PC-3 (cell line): ENCODE measurements around the gene TRAF3. TPM values are rescaled to one million over a fixed set of nuclear protein-coding genes. Genes with fewer than 3 reads are reported as not detected.

Experiments
- ATAC-seq: fragments of 200-7000 bp; cut with Tn5 transposase; 2 replicates; pipeline ENCODE4 v1.9.1; 2020; ENCODE audit warnings: mild to moderate bottlenecking, moderate library complexity
- BruUV-seq: library from RNA; stranded (reverse); fragments of 400-500 nt; replicated peaks from 2 replicates; lab custom pipeline; 2021; lab: Mats Ljungman, UMichigan
- CTCF ChIA-PET: fragments of 300-600 bp; sonication (Branson Sonifier 250); formaldehyde crosslinking; loops from one replicate; lab custom pipeline; 2022; ENCODE audit warnings: antibody characterized with exemption; lab: Charles Lee
- POLR2A ChIA-PET: fragments of 300-600 bp; sonication (Branson Sonifier 250); formaldehyde crosslinking; loops from one replicate; lab custom pipeline; 2022; ENCODE audit warnings: antibody characterized with exemption; ENCODE audit not compliant: unreplicated experiment; lab: Charles Lee
- DNase-seq: peaks from one replicate; pipeline ENCODE4 v3.0.0-alpha.2; 2015
- H2AFZ ChIP-seq: fragments of 300-600 bp; sonication (generic); 2 replicates; pipeline ENCODE4 v1.6.0; 2016; ENCODE audit warnings: antibody characterized with exemption, low read length
- H3F3A ChIP-seq: fragments of 300-600 bp; sonication (generic); one replicate; pipeline ENCODE4 v1.6.0; 2017; ENCODE audit warnings: antibody characterized with exemption, low read length, control low read depth, mild to moderate bottlenecking; ENCODE audit not compliant: unreplicated experiment
- H3K27ac ChIP-seq: fragments of 300-600 bp; sonication (generic); 2 replicates; pipeline ENCODE4 v1.5.1; 2016; ENCODE audit warnings: mild to moderate bottlenecking, low read length
- H3K27me3 ChIP-seq: fragments of 300-600 bp; sonication (generic); 2 replicates; pipeline ENCODE4 v1.6.1; 2016; ENCODE audit warnings: low read length, mixed read lengths
- H3K36me3 ChIP-seq: fragments of 300-600 bp; sonication (generic); 2 replicates; pipeline ENCODE4 v1.6.1; 2016; ENCODE audit warnings: low read depth, mixed run types, low read length, mixed read lengths
- H3K4me1 ChIP-seq: fragments of 300-600 bp; sonication (generic); 2 replicates; pipeline ENCODE4 v1.5.1; 2016; ENCODE audit warnings: low read length; ENCODE audit not compliant: insufficient read depth
- H3K4me2 ChIP-seq: fragments of 300-600 bp; sonication (generic); 2 replicates; pipeline ENCODE4 v1.6.0; 2016; ENCODE audit warnings: low read length
- H3K4me3 ChIP-seq: fragments of 300-600 bp; sonication (generic); 2 replicates; pipeline ENCODE4 v1.5.1; 2016; ENCODE audit warnings: mild to moderate bottlenecking, low read length, mixed read lengths
- H3K79me2 ChIP-seq: fragments of 300-600 bp; sonication (generic); 2 replicates; pipeline ENCODE4 v1.6.1; 2017; ENCODE audit warnings: low read length, mixed read lengths
- H3K9ac ChIP-seq: fragments of 300-600 bp; sonication (generic); 2 replicates; pipeline ENCODE4 v1.6.0; 2016; ENCODE audit warnings: mild to moderate bottlenecking, low read length
- H3K9me2 ChIP-seq: fragments of 300-600 bp; sonication (generic); replicated peaks from 2 replicates; pipeline ENCODE4 v1.6.1; 2016; ENCODE audit warnings: mixed run types, low read length, mixed read lengths
- H3K9me3 ChIP-seq: fragments of 300-600 bp; sonication (generic); 2 replicates; pipeline ENCODE4 v1.6.1; 2016; ENCODE audit warnings: low read length, mixed read lengths
- H4K20me1 ChIP-seq: fragments of 300-600 bp; sonication (generic); 2 replicates; pipeline ENCODE4 v1.6.1; 2016; ENCODE audit warnings: low read length, mixed read lengths
- CTCF ChIP-seq: fragments of 300-600 bp; sonication (generic); conservative IDR thresholded peaks from 2 replicates; pipeline ENCODE4 v1.5.1; 2017; ENCODE audit warnings: antibody characterized with exemption, low read depth, mild to moderate bottlenecking, low read length
- EZH2 ChIP-seq: fragments of 300-600 bp; sonication (generic); IDR thresholded peaks from one replicate; pipeline ENCODE4 v1.6.1; 2017; ENCODE audit warnings: antibody characterized with exemption, mild to moderate bottlenecking, low read length; ENCODE audit not compliant: unreplicated experiment
- EZH2phosphoT487 ChIP-seq: fragments of 300-600 bp; sonication (generic); IDR thresholded peaks from 2 replicates; pipeline ENCODE4 v1.6.1; 2018; ENCODE audit warnings: mild to moderate bottlenecking, antibody characterized with exemption, low read length, borderline replicate concordance
- intact Hi-C: fragments of 100-400 bp; cut with micrococcal nuclease; formaldehyde crosslinking; loops from 2 replicates; pipeline ENCODE4 v1.9.0; 2023
- total RNA-seq: library from RNA; depleted of rRNA; stranded (reverse); fragments of >200 nt; gene quantifications from 2 replicates; pipeline ENCODE4 v1.2.3, GENCODE V29; 2014

The TRAF3 gene
- total RNA-seq, 1 experiment from 2014 or later = 19.4 TPM

DNA sequence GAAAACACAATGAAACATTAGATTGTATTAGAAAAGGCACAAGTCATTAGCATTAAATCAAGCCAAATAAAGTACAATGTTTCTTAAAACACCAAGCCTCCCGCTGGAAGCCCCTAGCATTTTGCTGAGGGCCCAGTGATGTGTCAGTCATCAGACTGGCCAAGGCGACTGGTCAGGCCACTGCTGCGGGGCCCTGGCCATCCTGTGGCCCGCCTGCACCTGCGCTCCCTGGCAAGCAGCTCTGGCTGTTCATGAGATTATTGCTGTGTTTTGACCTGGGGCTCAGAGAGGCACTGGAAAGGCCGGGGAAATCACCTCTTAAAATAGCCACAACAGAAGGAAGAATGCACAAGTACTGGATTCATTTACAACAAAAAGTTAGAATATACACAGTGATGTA is 121.0 kb downstream of the TRAF3 start:
- Histone ChIP-seq H3K36me3 (peaks cover 7% of the 10 kb centered on the region; the same call in 1 of the 2 replicates), H3K9me2 (no peaks in the 10 kb centered on the region), H3K4me2 (no peak overlapping the region), H3K9me3 (no peaks in the 10 kb centered on the region), H2AFZ (no peak overlapping the region), H4K20me1 (no peaks in the 10 kb centered on the region), H3F3A (no peaks in the 10 kb centered on the region), H3K79me2 (no peaks in the 10 kb centered on the region), H3K27ac (no peak overlapping the region), H3K27me3 (no peaks in the 10 kb centered on the region), H3K4me1 (no peaks in the 10 kb centered on the region), H3K9ac (no peak overlapping the region), H3K4me3 (no peak overlapping the region)
- POLR2A ChIA-PET = no interaction called here
- TF ChIP-seq EZH2phosphoT487 (no peak), EZH2 (no peak), CTCF (no peak)
- CTCF ChIA-PET = no interaction called here
- no TSS peak for BruUV-seq
- DNase-seq (no peak), ATAC-seq (no peak)
- intact Hi-C loops = no loop called here

DNA sequence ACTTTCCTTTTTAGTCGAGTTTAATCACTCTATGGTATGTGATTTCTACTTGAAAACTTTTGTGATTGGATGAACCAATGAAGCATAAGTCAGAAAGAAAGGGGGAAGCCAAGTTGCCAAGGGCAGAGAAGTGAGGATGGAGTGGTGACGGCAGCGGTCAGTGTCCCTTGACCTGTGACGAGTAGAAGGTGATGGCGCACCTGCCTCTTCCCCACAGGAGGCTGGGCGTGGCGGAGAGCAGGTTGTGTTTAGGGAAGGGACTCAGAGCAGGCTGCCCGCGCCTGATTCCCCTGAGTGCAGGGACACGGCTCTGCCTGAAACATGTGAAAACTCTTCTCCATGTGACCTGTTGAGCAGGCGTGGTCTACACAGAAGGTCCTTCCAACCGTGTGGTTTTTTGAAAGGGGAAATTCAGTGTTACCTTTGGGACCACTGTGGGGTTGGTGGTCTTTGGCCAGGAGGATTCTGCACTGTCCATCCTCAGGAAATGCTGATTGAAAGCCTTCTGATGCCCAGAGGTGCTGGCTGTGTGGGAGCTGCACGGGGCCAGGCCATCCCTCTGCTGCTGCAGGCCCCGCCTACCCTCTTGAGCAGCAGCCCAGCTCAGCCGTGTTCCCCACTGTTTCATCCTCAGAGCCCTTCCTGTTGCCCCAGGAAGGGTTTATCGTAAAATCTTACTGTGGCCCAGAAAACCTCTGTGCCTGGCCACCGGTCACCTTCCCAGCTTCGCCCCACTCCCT is 121.7 kb downstream of the TRAF3 start:
- Histone ChIP-seq H3K4me1 (no peaks in the 10 kb centered on the region), H2AFZ (no peak overlapping the region), H3F3A (no peaks in the 10 kb centered on the region), H4K20me1 (no peaks in the 10 kb centered on the region), H3K4me2 (no peak overlapping the region), H3K9me3 (no peaks in the 10 kb centered on the region), H3K9me2 (no peaks in the 10 kb centered on the region), H3K27ac (no peak overlapping the region), H3K79me2 (no peaks in the 10 kb centered on the region), H3K36me3 (peaks cover 7% of the 10 kb centered on the region; the same call in 1 of the 2 replicates), H3K4me3 (no peak overlapping the region), H3K27me3 (no peaks in the 10 kb centered on the region), H3K9ac (no peak overlapping the region)
- POLR2A ChIA-PET = no interaction called here
- CTCF ChIA-PET = no interaction called here
- ATAC-seq (no peak), DNase-seq (no peak)
- intact Hi-C loops = no loop called here
- BruUV-seq = no TSS peak
- TF ChIP-seq EZH2phosphoT487 (no peak), CTCF (no peak), EZH2 (no peak)

DNA sequence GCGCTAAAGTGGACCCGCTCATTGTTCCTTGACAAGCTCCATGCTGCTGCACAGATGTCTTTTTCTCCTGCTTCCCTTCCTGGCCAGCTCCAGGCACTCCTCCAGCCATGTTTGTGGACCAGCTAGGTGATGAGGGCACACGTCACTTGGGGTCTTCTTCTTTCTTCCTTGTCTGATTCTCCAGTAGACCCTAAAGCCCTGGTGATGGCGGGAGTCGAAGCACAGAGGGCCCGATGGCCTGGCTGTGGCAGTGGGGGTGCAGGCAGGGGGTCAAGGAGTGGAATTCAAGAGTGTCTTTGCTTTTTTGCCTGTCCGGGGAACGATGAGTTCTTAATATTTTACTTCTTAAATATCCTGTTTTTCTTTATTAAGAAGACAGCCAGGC is 122.3 kb downstream of the TRAF3 start:
- Histone ChIP-seq H3K9me2 (no peaks in the 10 kb centered on the region), H4K20me1 (no peaks in the 10 kb centered on the region)
- intact Hi-C loops = no loop called here

More for the DNA sequence above, 122.3 kb downstream of the TRAF3 start:
- peaks cover 7% of the 10 kb centered on the region; the same call in 1 of the 2 replicates for H3K36me3 ChIP-seq
- ChIA-PET CTCF (no interaction called here), POLR2A (interaction anchor here (0.7 kb wide), 1 partner anchor 132 kb away, joined by 20 read pairs; no protein-coding TSS in a partner anchor)
- no peaks in the 10 kb centered on the region for H3K79me2 ChIP-seq
- H3K9ac ChIP-seq = no peak overlapping the region
- H3K4me2 ChIP-seq = no peak overlapping the region
- no peak overlapping the region for H3K27ac ChIP-seq
- no peaks in the 10 kb centered on the region for H3K9me3 ChIP-seq
- H2AFZ ChIP-seq = no peak overlapping the region
- no peak for ATAC-seq
- DNase-seq = no peak
- H3K4me1 ChIP-seq = no peaks in the 10 kb centered on the region
- no peak overlapping the region for H3K4me3 ChIP-seq
- no peaks in the 10 kb centered on the region for H3K27me3 ChIP-seq
- H3F3A ChIP-seq = no peaks in the 10 kb centered on the region
- no peak for TF ChIP-seq EZH2phosphoT487
- no peak for TF ChIP-seq CTCF
- TF ChIP-seq EZH2 = no peak
- BruUV-seq = no TSS peak
